Measurements from ENCODE around the gene SULT4A1. TPM values are rescaled to one million over a fixed set of nuclear protein-coding genes. Genes with fewer than 3 reads are reported as not detected.

SULT4A1 gene
- total and polyA plus RNA-seq, 10 of the 15 experiments (the other 5 are each of a cell fraction or from before 2014, with no cell fraction given) = not detected

DNA sequence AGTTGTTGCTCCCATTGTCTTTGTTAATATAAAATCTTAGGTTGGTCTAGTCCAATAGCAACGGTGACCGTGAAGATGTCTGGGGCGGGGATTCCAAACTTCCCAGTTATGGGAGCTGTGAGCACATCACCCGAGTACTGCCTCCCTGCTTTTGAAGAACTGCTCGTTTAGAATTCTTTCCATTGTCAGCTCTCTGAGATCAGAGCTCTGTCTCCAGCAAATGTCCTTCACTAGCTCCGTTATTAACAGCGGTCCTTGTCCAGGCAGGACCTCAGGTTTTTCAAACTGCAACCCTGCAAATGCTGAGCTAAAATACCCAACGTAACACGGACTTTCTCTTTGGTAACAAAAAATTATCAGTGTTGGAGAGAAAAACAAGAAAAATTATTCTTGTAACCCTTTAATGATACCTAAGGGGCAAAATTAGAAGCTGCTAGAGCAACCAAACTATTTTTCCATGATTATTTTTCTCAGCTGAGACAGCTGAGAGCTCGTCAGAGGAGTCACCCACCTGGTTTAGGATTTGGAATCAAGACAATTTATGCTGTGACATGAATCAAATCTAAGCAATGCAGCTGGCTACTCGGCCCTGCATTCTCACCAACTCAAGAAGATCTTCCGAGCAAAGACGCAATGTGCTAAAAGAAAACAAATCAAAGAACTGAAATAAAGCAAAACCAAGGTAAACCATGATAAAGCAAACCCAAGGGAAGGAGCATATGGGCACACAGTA lies 35.1 kb downstream of the SULT4A1 start:
- DNase-seq (ENCODE audit: low read depth, low spot score) (no peak), FAIRE-seq (no peak), ATAC-seq (no peak)
- no peaks in the 10 kb centered on the region for H4K20me1 ChIP-seq (ENCODE audit: control insufficient read depth, insufficient read depth)
- in situ Hi-C loops (cut with MboI) (loop anchor here (10.0 kb wide), 1 partner anchor 432 kb away; no protein-coding TSS in a partner anchor), intact Hi-C loops (cut with micrococcal nuclease; ENCODE audit: unreplicated experiment) (loop anchor here (2.0 to 5.0 kb wide), 2 partner anchors 75 to 438 kb away; no protein-coding TSS in a partner anchor)
- TF ChIP-seq ZNF207 (IDR thresholded peaks at IDR 0.05; ENCODE audit: borderline replicate concordance) (no peak), CHD4 (IDR thresholded peaks at IDR 0.05) (no peak), KLF5 (IDR thresholded peaks at IDR 0.05; ENCODE audit: partially characterized antibody) (no peak), BRCA1 (IDR thresholded peaks at IDR 0.05; ENCODE audit: low read depth, low read length) (no peak), SMC3 (IDR thresholded peaks at IDR 0.05; ENCODE audit: borderline replicate concordance, low read length) (no peak), CBFB (IDR thresholded peaks at IDR 0.05; ENCODE audit: low read depth) (no peak), TAF1 (IDR thresholded peaks at IDR 0.05; ENCODE audit: borderline replicate concordance, low read depth, low read length) (no peak), ZNF217 (IDR thresholded peaks at IDR 0.05) (no peak), NFXL1 (IDR thresholded peaks at IDR 0.05; ENCODE audit: borderline replicate concordance) (no peak), CBX3 (IDR thresholded peaks at IDR 0.05; ENCODE audit: borderline replicate concordance, low read depth) (no peak), NFYB (IDR thresholded peaks at IDR 0.05; ENCODE audit: insufficient read depth, low read depth, low read length) (no peak), FOXM1 (IDR thresholded peaks at IDR 0.05; ENCODE audit: low read depth, low read length) (no peak), SRF (IDR thresholded peaks at IDR 0.05; ENCODE audit: low read depth in 2 of 2, low read length in 2 of 2) (no peak), ZBTB33 (IDR thresholded peaks at IDR 0.05) (no peak), SMAD5 (IDR thresholded peaks at IDR 0.05; ENCODE audit: low read depth) (no peak)
- TF ChIP-seq, protein P1, sequence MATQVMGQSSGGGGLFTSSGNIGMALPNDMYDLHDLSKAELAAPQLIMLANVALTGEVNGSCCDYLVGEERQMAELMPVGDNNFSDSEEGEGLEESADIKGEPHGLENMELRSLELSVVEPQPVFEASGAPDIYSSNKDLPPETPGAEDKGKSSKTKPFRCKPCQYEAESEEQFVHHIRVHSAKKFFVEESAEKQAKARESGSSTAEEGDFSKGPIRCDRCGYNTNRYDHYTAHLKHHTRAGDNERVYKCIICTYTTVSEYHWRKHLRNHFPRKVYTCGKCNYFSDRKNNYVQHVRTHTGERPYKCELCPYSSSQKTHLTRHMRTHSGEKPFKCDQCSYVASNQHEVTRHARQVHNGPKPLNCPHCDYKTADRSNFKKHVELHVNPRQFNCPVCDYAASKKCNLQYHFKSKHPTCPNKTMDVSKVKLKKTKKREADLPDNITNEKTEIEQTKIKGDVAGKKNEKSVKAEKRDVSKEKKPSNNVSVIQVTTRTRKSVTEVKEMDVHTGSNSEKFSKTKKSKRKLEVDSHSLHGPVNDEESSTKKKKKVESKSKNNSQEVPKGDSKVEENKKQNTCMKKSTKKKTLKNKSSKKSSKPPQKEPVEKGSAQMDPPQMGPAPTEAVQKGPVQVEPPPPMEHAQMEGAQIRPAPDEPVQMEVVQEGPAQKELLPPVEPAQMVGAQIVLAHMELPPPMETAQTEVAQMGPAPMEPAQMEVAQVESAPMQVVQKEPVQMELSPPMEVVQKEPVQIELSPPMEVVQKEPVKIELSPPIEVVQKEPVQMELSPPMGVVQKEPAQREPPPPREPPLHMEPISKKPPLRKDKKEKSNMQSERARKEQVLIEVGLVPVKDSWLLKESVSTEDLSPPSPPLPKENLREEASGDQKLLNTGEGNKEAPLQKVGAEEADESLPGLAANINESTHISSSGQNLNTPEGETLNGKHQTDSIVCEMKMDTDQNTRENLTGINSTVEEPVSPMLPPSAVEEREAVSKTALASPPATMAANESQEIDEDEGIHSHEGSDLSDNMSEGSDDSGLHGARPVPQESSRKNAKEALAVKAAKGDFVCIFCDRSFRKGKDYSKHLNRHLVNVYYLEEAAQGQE (IDR thresholded peaks at IDR 0.05; ENCODE audit: low read depth, low read length) = no peak
- no peaks in the 10 kb centered on the region for H3K9me3 ChIP-seq (replicated peaks; ENCODE audit: control insufficient read depth, insufficient read depth, low read length)
- H3K4me2 ChIP-seq (ENCODE audit: control insufficient read depth, insufficient read depth) = no peak overlapping the region
- no peak overlapping the region for H2AFZ ChIP-seq (ENCODE audit: control insufficient read depth, low read depth, low read length)
- ChIA-PET SMC1A (ENCODE audit: uncharacterized antibody, unreplicated experiment) (interaction anchor here (1.0 to 2.2 kb wide), 4 partner anchors 10 to 437 kb away, joined by 3 to 6 read pairs (median 4); no protein-coding TSS in a partner anchor), POLR2A (interaction anchor here (0.5 kb wide), 1 partner anchor 15 kb away, joined by 3 read pairs; the partner anchor contains the start of gene EFCAB6), CTCF (interaction anchor here (0.5 to 1.6 kb wide), 10 partner anchors 31 to 555 kb away, joined by 3 to 7 read pairs (median 3); no protein-coding TSS in a partner anchor), RAD21 (ENCODE audit: unreplicated experiment) (interaction anchor here (1.2 to 2.0 kb wide), 2 partner anchors 78 to 82 kb away, joined by 3 to 5 read pairs; no protein-coding TSS in a partner anchor)
- BruUV-seq (replicated peaks) = no TSS peak
- no peak overlapping the region for H3K9ac ChIP-seq (ENCODE audit: control insufficient read depth, insufficient read depth, low read length)
- no peak overlapping the region for H3K27ac ChIP-seq (ENCODE audit: control insufficient read depth, insufficient read depth)
- H3K79me2 ChIP-seq (ENCODE audit: control insufficient read depth, insufficient read depth, low read length) = no peaks in the 10 kb centered on the region
- H3K36me3 ChIP-seq (ENCODE audit: control insufficient read depth in 2 of 2, insufficient read depth in 2 of 2, low read length in 1 of 2) = no peaks in the 10 kb centered on the region
- no peak overlapping the region for H3K4me3 ChIP-seq
- no peaks in the 10 kb centered on the region for H3K4me1 ChIP-seq (ENCODE audit: control insufficient read depth, insufficient read depth, low read length)
- WGBS (ENCODE audit: insufficient coverage, insufficient replicate concordance, low lambda C conversion rate, missing lambda C conversion rate) = 31% methylated on average over 13 of the region's 13 CpGs
- H3K27me3 ChIP-seq (replicated peaks in 1 of 2; ENCODE audit: control insufficient read depth in 2 of 2, insufficient read depth in 2 of 2, low read length in 1 of 2) = no peaks in the 10 kb centered on the region; a peak in 1 of 4 replicates

Data from GM12878 (cell line).